ENCODE measurements around the gene TNNC1.

GRCh38 chr3:52447512-52448355 lies 6.1 kb downstream of the TNNC1 start:
- TF ChIP-seq CTCF (conservative IDR thresholded peaks at IDR 0.05; ENCODE audit: low read depth, low read length), result no peak
- no peak for TF ChIP-seq EZH2 (IDR thresholded peaks at IDR 0.05; ENCODE audit: borderline replicate concordance, low read depth, low read length, poor library complexity, severe bottlenecking)

Data from A673 (cell line).